Upper lobe of left lung (tissue), 6 donors: Measurements from ENCODE around the gene ANKRD11. TPM values are rescaled to one million over a fixed set of nuclear protein-coding genes. Genes with fewer than 3 reads are reported as not detected.

ENCODE experiments used
- ATAC-seq, 2 donors: fragments of 200-7000 bp; cut with Tn5 transposase; one replicate each; pipeline ENCODE4 v1.9.1; 2022; ENCODE audit warnings: mild to moderate bottlenecking in 2 of 2, moderate library complexity in 2 of 2; ENCODE audit not compliant: low FRiP score in 2 of 2
- DNase-seq, 2 donors: peaks; one replicate each; pipeline ENCODE4 v3.0.0-alpha.2; 2019 to 2020
- H3K27ac ChIP-seq, 4 donors: fragments of 200-600 bp; sonication (generic); one replicate each; pipeline ENCODE4 v1.5.1; 2016 to 2019
- H3K27me3 ChIP-seq, 4 donors: fragments of 200-600 bp; sonication (generic); one replicate each; pipeline ENCODE4 v1.5.1; 2017 to 2019
- H3K36me3 ChIP-seq, 4 donors: fragments of 200-600 bp; sonication (generic); one replicate each; pipeline ENCODE4 v1.5.1; 2016 to 2019
- H3K4me1 ChIP-seq, 4 donors: fragments of 200-600 bp; sonication (generic); one replicate each; pipeline ENCODE4 v1.5.1; 2018 to 2019
- H3K4me3 ChIP-seq, 4 donors: fragments of 200-600 bp; sonication (generic); one replicate each; pipeline ENCODE4 v1.5.1; 2017 to 2019; ENCODE audit warnings: mild to moderate bottlenecking in 2 of 4, moderate library complexity in 1 of 4
- H3K9me3 ChIP-seq, 4 donors: fragments of 200-600 bp; sonication (generic); one replicate each; pipeline ENCODE4 v1.5.1; 2018 to 2019
- EP300 ChIP-seq, 4 donors: sonication (generic); formaldehyde crosslinking; IDR thresholded peaks; one replicate each; pipeline ENCODE4 v1.5.1; 2017; ENCODE audit warnings: antibody characterized with exemption in 4 of 4, control low read depth in 2 of 4
- POLR2A ChIP-seq, 4 donors: fragments of 450-650 bp; IDR thresholded peaks; one replicate each; pipeline ENCODE4 v1.5.1; 2016 to 2017; ENCODE audit warnings: antibody characterized with exemption in 4 of 4, mild to moderate bottlenecking in 2 of 4
- POLR2AphosphoS5 ChIP-seq, 2 donors: sonication (generic); formaldehyde crosslinking; IDR thresholded peaks; one replicate each; pipeline ENCODE4 v1.5.1; 2017; ENCODE audit warnings: antibody characterized with exemption in 2 of 2
- WGBS, 2 donors: methylation state at CpG; one replicate each; pipeline ENCODE4 v1.1.5; 2017 to 2018; 5-methylcytosine and 5-hydroxymethylcytosine counted together
- total RNA-seq, 6 donors: library from RNA; depleted of rRNA in 4 of 6; stranded (reverse); fragments of >200 nt in 4 of 6; gene quantifications; one replicate each; pipeline versions ENCODE4 v1.1.0 to v1.2.1, GENCODE V29; 2016 to 2021
- TF ChIP-seq, protein P1 (sequence below), 6 experiments: fragments of 450-650 bp in 4 of 6; fragments of 200-600 bp in 2 of 6; sonication (generic) in 2 of 6; IDR thresholded peaks; one replicate each; pipeline ENCODE4 v1.5.1; 2016 to 2019; ENCODE audit warnings: antibody characterized with exemption in 6 of 6
- donor health status: DM: no; HTN: no; CAD: no; lungs with moderate emphysema.
- donor health status: DM: no; HTN: yes; CAD: no; lungs with severe emphysema.

Gene ANKRD11
- total RNA-seq, 6 donors from 2014 or later: 92.4 to 313 (median 134) TPM

DNA sequence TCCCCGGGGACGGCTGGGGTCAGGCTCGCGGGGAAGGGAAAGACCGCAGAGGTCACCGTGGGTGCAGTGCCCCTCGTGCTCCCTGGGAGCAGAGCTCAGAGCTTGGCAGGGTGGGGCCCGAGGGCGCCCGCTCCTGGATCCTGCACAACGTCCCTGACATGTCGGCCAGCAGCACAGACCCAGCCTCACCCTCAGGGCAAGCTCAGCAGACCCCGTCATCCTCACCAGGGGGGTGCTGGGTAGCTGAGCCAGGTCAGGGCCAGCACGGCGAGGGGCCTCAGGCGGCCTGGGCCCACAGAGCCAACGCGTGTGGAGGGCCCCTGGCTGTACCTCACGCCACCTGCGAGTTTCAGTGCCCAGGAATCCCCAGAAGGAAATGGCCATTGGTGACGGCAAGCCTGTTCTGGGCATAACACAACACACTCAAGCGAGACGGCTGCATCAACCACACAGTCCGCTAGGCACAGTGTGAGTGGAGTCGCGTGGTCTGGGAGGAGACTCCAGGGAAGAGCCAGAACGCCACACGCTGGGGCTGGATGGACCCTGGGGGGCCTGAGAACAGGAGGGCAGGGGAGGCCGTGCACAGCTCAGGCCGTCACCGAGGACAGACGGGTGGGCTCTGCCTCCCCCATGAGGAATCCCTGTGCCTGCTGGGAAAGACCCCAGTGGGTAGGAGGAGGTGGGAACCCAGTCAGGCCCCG is 212.6 kb downstream of the ANKRD11 start:
- no peak for ATAC-seq

DNA sequence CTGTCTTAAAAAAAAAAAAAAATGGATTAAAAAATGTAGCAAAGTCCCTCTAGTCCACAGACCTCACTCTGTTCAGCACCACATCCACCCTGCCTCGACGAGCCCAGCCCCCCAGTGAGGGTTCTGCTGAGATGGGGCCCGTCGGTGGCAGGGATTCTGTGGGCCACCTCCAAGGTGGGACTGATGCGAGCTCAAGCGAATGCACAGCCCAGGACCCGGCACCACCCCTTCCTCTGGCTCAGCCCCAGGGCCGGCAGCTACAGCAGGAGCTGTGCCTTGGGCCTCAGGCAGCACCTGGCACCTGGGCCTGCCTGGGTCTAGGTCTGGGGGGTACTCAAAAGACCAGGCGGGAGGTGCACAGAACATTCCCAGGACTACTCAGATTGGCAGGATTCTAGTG is 213.3 kb downstream of the ANKRD11 start:
- no peak for TF ChIP-seq EP300 (IDR thresholded peaks at IDR 0.05)
- TF ChIP-seq POLR2AphosphoS5 (IDR thresholded peaks at IDR 0.05): no peak
- TF ChIP-seq POLR2A (IDR thresholded peaks at IDR 0.05): no peak
- TF ChIP-seq, protein P1, sequence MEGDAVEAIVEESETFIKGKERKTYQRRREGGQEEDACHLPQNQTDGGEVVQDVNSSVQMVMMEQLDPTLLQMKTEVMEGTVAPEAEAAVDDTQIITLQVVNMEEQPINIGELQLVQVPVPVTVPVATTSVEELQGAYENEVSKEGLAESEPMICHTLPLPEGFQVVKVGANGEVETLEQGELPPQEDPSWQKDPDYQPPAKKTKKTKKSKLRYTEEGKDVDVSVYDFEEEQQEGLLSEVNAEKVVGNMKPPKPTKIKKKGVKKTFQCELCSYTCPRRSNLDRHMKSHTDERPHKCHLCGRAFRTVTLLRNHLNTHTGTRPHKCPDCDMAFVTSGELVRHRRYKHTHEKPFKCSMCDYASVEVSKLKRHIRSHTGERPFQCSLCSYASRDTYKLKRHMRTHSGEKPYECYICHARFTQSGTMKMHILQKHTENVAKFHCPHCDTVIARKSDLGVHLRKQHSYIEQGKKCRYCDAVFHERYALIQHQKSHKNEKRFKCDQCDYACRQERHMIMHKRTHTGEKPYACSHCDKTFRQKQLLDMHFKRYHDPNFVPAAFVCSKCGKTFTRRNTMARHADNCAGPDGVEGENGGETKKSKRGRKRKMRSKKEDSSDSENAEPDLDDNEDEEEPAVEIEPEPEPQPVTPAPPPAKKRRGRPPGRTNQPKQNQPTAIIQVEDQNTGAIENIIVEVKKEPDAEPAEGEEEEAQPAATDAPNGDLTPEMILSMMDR (IDR thresholded peaks at IDR 0.05): no peak
- WGBS, 2 donors: 92 to 94% methylated on average over 5 to 9 of the region's 9 CpGs
- DNase-seq (no peak), ATAC-seq (no peak)
- no peaks in the 10 kb centered on the region for H3K4me1 ChIP-seq
- H3K4me3 ChIP-seq: no peak overlapping the region
- no peaks in the 10 kb centered on the region for H3K9me3 ChIP-seq
- H3K27ac ChIP-seq: no peak overlapping the region
- peaks cover 13 to 96% (median 84%) of the 10 kb centered on the region in 4 donors for H3K36me3 ChIP-seq
- no peaks in the 10 kb centered on the region for H3K27me3 ChIP-seq

More for the DNA sequence above, 212.6 kb downstream of the ANKRD11 start:
- 90 to 93% methylated on average over 14 to 27 of the region's 33 CpGs for WGBS, 2 donors
- H3K4me3 ChIP-seq: no peak overlapping the region
- peaks cover 13 to 95% (median 80%) of the 10 kb centered on the region in 4 donors for H3K36me3 ChIP-seq
- peak in 1 of 2 donors; percentile 74 for DNase-seq
- H3K4me1 ChIP-seq: no peaks in the 10 kb centered on the region
- H3K27ac ChIP-seq: no peak overlapping the region
- H3K27me3 ChIP-seq: no peaks in the 10 kb centered on the region
- TF ChIP-seq POLR2AphosphoS5 (IDR thresholded peaks at IDR 0.05) (no peak), POLR2A (IDR thresholded peaks at IDR 0.05) (no peak), EP300 (IDR thresholded peaks at IDR 0.05) (no peak)
- TF ChIP-seq, protein P1 (IDR thresholded peaks at IDR 0.05): no peak
- no peaks in the 10 kb centered on the region for H3K9me3 ChIP-seq

DNA sequence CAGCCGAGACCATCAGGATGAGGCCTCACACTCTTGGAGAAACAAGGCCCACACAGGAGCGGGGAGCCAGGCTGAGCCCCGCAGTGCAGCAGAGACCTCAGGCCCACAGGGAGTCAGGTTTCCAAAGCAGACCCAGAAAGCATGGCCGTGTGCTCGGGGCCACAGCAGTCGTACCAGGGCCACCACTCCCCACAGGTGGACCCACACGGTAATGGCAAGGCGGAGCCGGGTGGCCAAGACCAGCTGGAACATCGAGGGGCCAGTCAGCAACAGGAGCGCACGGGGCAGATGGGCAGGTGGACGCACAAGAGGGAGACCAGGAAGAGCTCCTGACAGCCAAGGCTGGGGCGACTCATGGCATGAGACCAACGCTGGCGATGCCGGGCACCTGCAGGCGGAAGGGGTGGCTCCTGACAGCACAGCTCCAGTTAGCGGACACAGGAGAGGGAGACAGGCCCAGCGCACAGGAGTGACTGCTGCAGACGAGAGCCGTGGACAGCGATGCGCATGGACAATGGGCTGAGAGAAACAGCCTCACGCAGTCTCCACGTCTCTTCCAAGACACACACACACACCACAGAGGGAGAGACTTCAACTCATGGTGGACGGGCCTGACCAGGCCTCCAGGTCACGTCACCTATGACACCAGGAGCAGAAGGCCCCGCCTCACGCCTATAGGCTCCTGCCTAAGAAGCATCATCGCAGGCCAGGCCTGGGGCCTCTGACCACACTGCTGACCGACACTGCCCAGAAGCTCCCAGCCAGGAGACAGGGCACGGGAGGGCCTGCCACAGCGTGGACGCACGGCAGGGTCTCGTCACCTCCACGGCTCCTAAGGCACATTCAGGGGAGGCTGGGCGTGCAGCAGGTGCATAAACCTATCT is 214.3 kb downstream of the ANKRD11 start:
- no peaks in the 10 kb centered on the region for H3K4me1 ChIP-seq
- H3K9me3 ChIP-seq: no peaks in the 10 kb centered on the region
- H3K36me3 ChIP-seq: peaks cover 13 to 96% (median 84%) of the 10 kb centered on the region in 4 donors
- WGBS, 2 donors: 93 to 95% methylated on average over 22 to 39 of the region's 39 CpGs
- no peak overlapping the region for H3K27ac ChIP-seq
- ATAC-seq: no peak
- H3K4me3 ChIP-seq: no peak overlapping the region
- no peak for DNase-seq
- TF ChIP-seq POLR2A (IDR thresholded peaks at IDR 0.05) (no peak), POLR2AphosphoS5 (IDR thresholded peaks at IDR 0.05) (no peak), EP300 (IDR thresholded peaks at IDR 0.05) (no peak)
- TF ChIP-seq, protein P1 (IDR thresholded peaks at IDR 0.05): no peak
- no peaks in the 10 kb centered on the region for H3K27me3 ChIP-seq

DNA sequence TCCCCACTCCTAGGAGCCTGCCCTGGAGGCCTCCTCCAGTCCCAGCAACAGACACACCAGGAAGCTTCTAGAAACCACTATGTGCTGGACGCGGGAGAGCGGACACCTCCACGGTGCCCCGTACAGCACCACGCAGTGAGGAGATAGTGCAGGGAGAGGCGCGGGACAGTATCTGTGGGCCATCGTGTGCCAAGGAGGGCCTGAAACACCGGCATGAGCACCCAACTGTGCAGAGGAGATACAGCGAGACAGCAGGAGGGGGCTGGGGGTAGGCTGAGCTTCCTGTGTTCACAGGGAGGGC is 215.1 kb downstream of the ANKRD11 start:
- no peak overlapping the region for H3K27ac ChIP-seq
- TF ChIP-seq POLR2A (IDR thresholded peaks at IDR 0.05) (no peak), EP300 (IDR thresholded peaks at IDR 0.05) (no peak), POLR2AphosphoS5 (IDR thresholded peaks at IDR 0.05) (no peak)
- TF ChIP-seq, protein P1 (IDR thresholded peaks at IDR 0.05): no peak
- ATAC-seq (no peak), DNase-seq (no peak)
- no peaks in the 10 kb centered on the region for H3K9me3 ChIP-seq
- 95 to 100% methylated on average over 3 to 11 of the region's 11 CpGs for WGBS, 2 donors
- no peaks in the 10 kb centered on the region for H3K27me3 ChIP-seq
- H3K36me3 ChIP-seq: peaks cover 20 to 96% (median 82%) of the 10 kb centered on the region in 4 donors
- H3K4me1 ChIP-seq: no peaks in the 10 kb centered on the region
- no peak overlapping the region for H3K4me3 ChIP-seq
